Fibroblast of the aortic adventitia (primary cell): ENCODE data around the gene IQSEC1. TPM values are rescaled to one million over a fixed set of nuclear protein-coding genes. Genes with fewer than 3 reads are reported as not detected.
"Not testable (repeated sequence)": the region's sequence is repeated elsewhere in the genome, so short reads cannot be mapped to it uniquely, and the experiment has no call there.

Source experiments
- DNase-seq: peaks from one replicate; pipeline ENCODE4 v3.0.0-alpha.2; 2010; ENCODE audit warnings: low read depth
- H3K4me3 ChIP-seq: 2 replicates; pipeline ENCODE4 v1.5.1; 2011; ENCODE audit warnings: low read depth, mild to moderate bottlenecking, control low read depth, low read length, moderate library complexity
- total RNA-seq: library from RNA; depleted of rRNA; stranded (reverse); fragments of >200 nt; gene quantifications from 2 replicates; pipeline ENCODE4 v1.2.3, GENCODE V29; 2012; ENCODE audit warnings: low replicate concordance
- TF ChIP-seq, protein P1 (sequence below): IDR thresholded peaks from 2 replicates; pipeline ENCODE4 v1.5.1; 2011; ENCODE audit warnings: mild to moderate bottlenecking, low read length, control low read depth, inconsistent platforms; ENCODE audit not compliant: insufficient read depth

Gene IQSEC1
- total RNA-seq, 1 donor, result 15.9 TPM

DNA sequence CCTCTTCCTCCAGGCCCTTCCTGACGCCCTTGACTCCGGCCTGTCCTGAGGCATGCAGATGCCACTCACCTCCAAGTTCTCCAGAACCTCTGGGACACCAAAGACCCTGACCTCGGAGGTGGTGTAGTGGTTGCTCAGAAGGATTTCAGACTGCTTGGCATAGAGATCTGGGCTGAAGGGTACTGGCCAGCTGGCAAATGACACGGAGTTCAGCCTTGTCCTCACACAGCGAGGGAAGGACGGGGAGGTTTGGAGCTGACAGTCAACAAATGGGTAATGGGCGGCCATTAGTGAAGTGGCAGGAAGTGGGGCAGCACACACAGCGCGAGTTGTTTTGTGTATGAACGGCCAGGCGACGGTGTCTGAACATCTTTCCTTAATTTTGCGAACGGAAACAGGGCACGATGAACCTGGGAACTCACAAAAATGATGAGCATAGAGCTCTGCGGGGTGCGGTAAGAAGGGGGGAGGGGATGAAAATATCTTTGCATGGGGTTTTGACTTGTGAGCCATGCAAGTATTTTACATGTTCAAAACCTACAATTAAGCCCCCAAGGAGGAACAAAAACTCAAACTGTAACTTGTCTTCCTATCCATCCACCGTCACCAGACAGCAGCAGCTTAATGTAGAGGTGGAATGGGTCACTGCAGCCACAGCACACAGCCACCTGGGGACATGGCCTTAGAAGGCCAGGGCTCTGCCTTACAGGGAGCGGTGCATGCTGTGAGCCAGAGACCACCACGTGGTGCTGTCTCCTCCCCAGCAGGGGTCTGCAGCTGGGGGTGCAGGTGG is 188.2 kb downstream of the IQSEC1 start:
- no peak overlapping the region for H3K4me3 ChIP-seq

DNA sequence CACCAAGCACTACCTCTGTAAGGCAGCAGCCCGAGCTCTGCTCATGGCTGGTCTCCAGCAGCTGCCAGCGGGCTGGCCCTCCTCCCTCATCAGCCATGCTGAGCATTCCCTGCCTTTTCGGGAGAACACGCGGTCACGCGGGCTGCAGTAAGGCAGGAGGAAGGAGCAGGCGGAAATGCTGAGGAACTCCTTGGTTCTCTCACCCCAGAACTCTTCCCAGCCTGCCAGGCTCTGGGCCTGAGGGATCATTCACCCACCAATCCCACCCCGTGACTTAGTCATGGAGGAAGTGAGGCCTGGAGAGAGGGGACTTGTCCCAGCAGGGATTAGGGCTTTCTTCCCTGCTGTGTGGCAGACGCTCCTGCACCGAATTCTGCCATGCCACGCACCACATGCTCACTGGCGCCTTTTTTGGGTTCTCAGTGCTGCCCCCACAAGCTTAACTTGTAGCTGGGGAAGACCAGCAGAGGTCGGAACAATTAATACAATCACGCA is 189.0 kb downstream of the IQSEC1 start:
- TF ChIP-seq, protein P1, sequence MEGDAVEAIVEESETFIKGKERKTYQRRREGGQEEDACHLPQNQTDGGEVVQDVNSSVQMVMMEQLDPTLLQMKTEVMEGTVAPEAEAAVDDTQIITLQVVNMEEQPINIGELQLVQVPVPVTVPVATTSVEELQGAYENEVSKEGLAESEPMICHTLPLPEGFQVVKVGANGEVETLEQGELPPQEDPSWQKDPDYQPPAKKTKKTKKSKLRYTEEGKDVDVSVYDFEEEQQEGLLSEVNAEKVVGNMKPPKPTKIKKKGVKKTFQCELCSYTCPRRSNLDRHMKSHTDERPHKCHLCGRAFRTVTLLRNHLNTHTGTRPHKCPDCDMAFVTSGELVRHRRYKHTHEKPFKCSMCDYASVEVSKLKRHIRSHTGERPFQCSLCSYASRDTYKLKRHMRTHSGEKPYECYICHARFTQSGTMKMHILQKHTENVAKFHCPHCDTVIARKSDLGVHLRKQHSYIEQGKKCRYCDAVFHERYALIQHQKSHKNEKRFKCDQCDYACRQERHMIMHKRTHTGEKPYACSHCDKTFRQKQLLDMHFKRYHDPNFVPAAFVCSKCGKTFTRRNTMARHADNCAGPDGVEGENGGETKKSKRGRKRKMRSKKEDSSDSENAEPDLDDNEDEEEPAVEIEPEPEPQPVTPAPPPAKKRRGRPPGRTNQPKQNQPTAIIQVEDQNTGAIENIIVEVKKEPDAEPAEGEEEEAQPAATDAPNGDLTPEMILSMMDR, result no peak
- peak; percentile 16 for DNase-seq
- no peak overlapping the region for H3K4me3 ChIP-seq

More for the DNA sequence above, 188.2 kb downstream of the IQSEC1 start:
- no peak for DNase-seq
- TF ChIP-seq, protein P1, result no peak

DNA sequence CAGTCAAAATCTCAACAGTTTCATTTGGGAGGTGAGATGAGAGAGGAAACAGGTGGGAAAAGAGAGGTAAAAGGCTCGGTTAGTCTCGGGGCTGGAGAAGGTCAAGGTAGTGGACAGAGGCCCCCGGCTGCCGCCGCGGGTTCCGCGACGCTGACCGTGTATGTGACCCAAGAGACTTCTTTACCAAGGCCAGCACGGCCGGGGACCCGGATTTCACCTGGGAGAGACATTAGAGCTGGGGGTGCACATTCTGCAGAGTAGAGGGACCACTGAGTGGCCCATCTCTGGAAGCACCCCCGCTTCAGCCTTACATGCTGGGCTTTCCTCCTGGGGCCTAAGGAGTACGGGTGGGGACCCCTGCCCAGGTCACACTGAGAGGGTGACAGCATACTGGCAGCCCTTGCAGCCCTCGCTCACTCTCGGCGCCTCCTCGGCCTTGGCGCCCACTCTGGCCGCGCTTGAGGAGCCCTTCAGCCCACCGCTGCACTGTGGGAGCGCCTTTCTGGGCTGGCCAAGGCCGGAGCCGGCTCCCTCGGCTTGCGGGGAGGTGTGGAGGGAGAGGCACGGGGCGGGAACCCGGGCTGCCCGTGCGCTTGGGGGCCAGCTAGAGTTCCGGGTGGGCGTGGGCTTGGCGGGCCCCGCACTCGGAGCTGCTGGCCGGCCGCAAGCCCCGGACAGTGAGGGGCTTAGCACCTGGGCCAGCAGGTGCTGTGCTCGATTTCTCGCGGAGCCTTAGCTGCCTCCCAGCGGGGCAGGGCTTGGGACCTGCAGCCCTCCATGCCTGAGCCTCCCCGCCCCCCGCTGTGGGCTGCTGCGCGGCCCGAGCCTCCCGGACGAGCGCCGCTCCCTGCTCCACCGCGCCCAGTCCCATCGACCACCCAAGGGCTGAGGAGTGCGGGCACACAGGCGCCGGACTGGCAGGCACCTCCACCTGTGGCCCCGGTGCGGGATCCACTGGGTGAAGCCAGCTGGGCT is 190.6 kb downstream of the IQSEC1 start:
- DNase-seq, result no peak
- TF ChIP-seq, protein P1, result no peak
- H3K4me3 ChIP-seq, result no peak overlapping the region

DNA sequence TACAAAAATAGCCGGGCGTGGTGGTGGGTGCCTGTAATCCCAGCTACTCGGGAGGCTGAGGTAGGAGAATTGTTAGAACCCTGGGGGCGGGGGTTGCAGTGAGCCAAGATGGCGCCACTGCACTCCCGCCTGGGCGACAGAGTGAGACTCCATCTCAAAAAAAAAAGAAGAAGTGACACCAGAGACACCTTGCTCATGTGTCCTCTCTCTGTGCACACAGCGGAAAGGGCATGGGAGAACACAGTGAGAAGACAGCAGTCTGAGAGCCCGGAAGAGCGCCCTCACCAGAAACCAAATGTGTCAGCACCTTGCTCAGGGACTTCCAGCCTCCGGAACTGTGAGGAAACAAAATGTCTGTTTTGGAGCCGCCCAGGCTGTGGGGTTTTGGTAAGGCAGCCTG is 191.4 kb downstream of the IQSEC1 start:
- DNase-seq, H3K4me3 ChIP-seq: not testable (repeated sequence)

DNA sequence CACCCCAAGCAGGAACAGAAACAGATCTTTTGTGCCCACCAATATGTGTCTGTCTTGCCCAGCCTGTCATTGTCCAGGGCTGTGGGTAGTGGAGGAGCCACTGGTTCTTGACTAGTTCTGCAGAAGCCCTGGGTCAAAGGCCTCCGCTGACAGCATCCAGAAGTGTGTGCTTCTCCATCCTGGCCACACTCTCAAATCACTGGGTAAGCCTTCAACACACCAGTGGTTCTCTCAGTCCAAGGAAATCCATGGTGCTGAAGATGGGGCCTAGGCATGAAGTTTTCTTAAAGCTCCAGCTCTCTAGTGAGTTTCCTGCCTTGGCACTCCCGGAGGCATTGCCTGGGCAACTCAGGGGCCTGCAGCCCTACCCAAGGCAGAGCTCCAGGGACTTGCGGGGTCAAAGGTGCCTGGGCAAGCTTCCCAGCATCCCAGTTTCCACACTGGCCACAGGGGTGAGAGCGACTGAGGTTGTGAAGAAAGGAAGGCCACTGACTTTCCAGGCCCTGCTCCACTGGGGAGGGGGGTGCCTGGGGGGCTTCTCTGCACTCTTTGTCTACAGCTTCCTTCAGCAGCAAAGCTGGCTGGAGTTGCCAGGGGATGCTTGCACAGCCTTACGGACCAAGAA is 193.9 kb downstream of the IQSEC1 start:
- H3K4me3 ChIP-seq, result no peak overlapping the region
- TF ChIP-seq, protein P1, result no peak
- no peak for DNase-seq

DNA sequence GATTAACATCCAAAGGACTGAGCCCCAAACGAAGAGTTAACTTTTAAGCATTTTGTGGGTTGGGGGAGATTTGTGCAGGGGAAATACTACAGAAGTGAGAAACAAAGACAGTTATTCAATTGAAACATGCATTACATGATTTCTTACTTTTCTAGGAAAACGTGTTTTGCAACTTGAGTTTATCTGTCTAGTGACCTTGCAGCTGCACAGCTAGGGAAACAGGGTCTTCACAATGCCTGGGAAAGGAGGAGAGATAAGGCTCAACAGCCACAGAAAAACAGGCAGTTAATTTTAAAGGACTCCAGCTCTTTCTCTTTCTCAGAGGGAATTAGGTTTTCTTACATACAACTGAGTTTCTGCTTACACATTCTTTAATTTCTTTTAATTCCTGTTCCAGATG is 194.5 kb downstream of the IQSEC1 start:
- not testable (repeated sequence) for H3K4me3 ChIP-seq, DNase-seq

DNA sequence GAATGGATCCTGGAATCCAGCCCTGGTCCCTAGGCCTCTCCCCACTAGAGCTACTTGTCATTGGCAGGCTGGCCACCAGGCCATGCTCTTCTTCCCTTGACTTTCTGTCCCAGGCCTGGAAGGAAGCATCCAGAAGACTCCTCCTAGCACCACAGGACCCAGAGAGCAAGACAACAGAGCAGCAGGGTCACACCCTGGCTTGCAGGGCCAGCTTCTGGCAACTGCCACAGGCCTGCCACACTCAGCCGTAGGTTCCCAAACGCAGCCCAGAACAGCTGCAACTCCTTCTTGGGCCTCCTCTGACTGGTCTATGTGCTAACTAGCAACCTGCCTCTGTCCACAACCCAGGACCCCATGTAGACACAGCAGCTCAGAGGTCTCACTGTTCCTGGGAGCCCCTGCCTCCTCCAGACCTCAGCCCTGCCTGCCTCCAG is 195.1 kb downstream of the IQSEC1 start:
- H3K4me3 ChIP-seq, result no peak overlapping the region
- DNase-seq, result no peak
- TF ChIP-seq, protein P1, result no peak
